ENCODE measurements around the gene ARMS2.

Gene ARMS2

DNA sequence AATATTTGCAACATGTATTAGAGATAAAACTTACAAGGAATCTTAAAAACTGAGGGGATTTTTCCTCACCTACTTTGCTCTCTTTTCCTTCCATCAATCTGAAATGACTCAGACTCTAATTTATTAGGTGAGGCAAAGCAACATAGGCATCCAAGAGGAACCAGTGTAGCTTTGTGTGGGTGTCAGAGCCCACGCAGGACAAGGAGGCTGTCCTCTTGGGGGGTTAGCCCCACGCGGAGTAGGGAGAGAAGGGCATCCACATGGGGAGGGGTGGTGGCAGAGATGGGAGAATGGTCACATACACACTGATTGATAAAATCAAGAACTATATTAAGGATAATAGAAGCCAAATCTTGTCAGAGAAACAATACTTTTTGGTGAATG is 33.8 kb upstream of the ARMS2 start:
- H3K4me2 ChIP-seq (ENCODE audit: low read length), result no peak overlapping the region
- TF ChIP-seq, protein P1, sequence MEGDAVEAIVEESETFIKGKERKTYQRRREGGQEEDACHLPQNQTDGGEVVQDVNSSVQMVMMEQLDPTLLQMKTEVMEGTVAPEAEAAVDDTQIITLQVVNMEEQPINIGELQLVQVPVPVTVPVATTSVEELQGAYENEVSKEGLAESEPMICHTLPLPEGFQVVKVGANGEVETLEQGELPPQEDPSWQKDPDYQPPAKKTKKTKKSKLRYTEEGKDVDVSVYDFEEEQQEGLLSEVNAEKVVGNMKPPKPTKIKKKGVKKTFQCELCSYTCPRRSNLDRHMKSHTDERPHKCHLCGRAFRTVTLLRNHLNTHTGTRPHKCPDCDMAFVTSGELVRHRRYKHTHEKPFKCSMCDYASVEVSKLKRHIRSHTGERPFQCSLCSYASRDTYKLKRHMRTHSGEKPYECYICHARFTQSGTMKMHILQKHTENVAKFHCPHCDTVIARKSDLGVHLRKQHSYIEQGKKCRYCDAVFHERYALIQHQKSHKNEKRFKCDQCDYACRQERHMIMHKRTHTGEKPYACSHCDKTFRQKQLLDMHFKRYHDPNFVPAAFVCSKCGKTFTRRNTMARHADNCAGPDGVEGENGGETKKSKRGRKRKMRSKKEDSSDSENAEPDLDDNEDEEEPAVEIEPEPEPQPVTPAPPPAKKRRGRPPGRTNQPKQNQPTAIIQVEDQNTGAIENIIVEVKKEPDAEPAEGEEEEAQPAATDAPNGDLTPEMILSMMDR (IDR thresholded peaks at IDR 0.05; ENCODE audit: low read length), result no peak
- TF ChIP-seq EZH2 (IDR thresholded peaks at IDR 0.05; ENCODE audit: borderline replicate concordance, low read length), result no peak
- no peak overlapping the region for H3K4me3 ChIP-seq (ENCODE audit: low read depth, low read length, poor library complexity, severe bottlenecking)
- no peaks in the 10 kb centered on the region for H3K36me3 ChIP-seq (ENCODE audit: insufficient read depth, low read length)
- no peak overlapping the region for H2AFZ ChIP-seq (ENCODE audit: low read length)
- H3K9ac ChIP-seq (ENCODE audit: low read length), result no peak overlapping the region
- H3K9me2 ChIP-seq (ENCODE audit: low read depth, low read length), result no peaks in the 10 kb centered on the region
- H4K20me1 ChIP-seq (ENCODE audit: insufficient read depth, low read length), result no peaks in the 10 kb centered on the region
- H3K79me2 ChIP-seq (ENCODE audit: insufficient read depth, low read length), result no peaks in the 10 kb centered on the region
- no peaks in the 10 kb centered on the region for H3F3A ChIP-seq (ENCODE audit: insufficient read depth, low read length)
- H3K27me3 ChIP-seq (ENCODE audit: insufficient read depth, low read length), result no peaks in the 10 kb centered on the region
- no peaks in the 10 kb centered on the region for H3K4me1 ChIP-seq (ENCODE audit: insufficient read depth, low read length, severe bottlenecking)
- H3K27ac ChIP-seq (ENCODE audit: low read depth, low read length, poor library complexity, severe bottlenecking), result no peak overlapping the region
- no peaks in the 10 kb centered on the region for H3K9me3 ChIP-seq (ENCODE audit: low read length)

GRCh38 chr10:122421054-122421625 is 33.3 kb upstream of the ARMS2 start:
- Histone ChIP-seq H3K9ac (ENCODE audit: low read length) (no peak overlapping the region), H3K4me1 (ENCODE audit: insufficient read depth, low read length, severe bottlenecking) (no peaks in the 10 kb centered on the region), H3F3A (ENCODE audit: insufficient read depth, low read length) (no peaks in the 10 kb centered on the region), H3K9me2 (ENCODE audit: low read depth, low read length) (no peaks in the 10 kb centered on the region), H3K36me3 (ENCODE audit: insufficient read depth, low read length) (no peaks in the 10 kb centered on the region), H3K27ac (ENCODE audit: low read depth, low read length, poor library complexity, severe bottlenecking) (no peak overlapping the region), H3K27me3 (ENCODE audit: insufficient read depth, low read length) (no peaks in the 10 kb centered on the region), H4K20me1 (ENCODE audit: insufficient read depth, low read length) (no peaks in the 10 kb centered on the region), H3K4me2 (ENCODE audit: low read length) (no peak overlapping the region), H3K79me2 (ENCODE audit: insufficient read depth, low read length) (no peaks in the 10 kb centered on the region), H3K4me3 (ENCODE audit: low read depth, low read length, poor library complexity, severe bottlenecking) (no peak overlapping the region), H3K9me3 (ENCODE audit: low read length) (no peaks in the 10 kb centered on the region), H2AFZ (ENCODE audit: low read length) (no peak overlapping the region)
- TF ChIP-seq EZH2 (IDR thresholded peaks at IDR 0.05; ENCODE audit: borderline replicate concordance, low read length), result no peak
- TF ChIP-seq, protein P1 (IDR thresholded peaks at IDR 0.05; ENCODE audit: low read length), result no peak

- Histone ChIP-seq H3K4me2 (ENCODE audit: low read length) (no peak overlapping the region), H3K9me3 (ENCODE audit: low read length) (no peaks in the 10 kb centered on the region), H4K20me1 (ENCODE audit: insufficient read depth, low read length) (no peaks in the 10 kb centered on the region), H3K36me3 (ENCODE audit: insufficient read depth, low read length) (no peaks in the 10 kb centered on the region), H3F3A (ENCODE audit: insufficient read depth, low read length) (no peaks in the 10 kb centered on the region), H3K27ac (ENCODE audit: low read depth, low read length, poor library complexity, severe bottlenecking) (no peak overlapping the region), H3K9ac (ENCODE audit: low read length) (no peak overlapping the region), H3K9me2 (ENCODE audit: low read depth, low read length) (no peaks in the 10 kb centered on the region), H3K4me3 (ENCODE audit: low read depth, low read length, poor library complexity, severe bottlenecking) (no peak overlapping the region), H3K4me1 (ENCODE audit: insufficient read depth, low read length, severe bottlenecking) (no peaks in the 10 kb centered on the region), H3K27me3 (ENCODE audit: insufficient read depth, low read length) (no peaks in the 10 kb centered on the region), H2AFZ (ENCODE audit: low read length) (no peak overlapping the region), H3K79me2 (ENCODE audit: insufficient read depth, low read length) (no peaks in the 10 kb centered on the region)
- no peak for TF ChIP-seq EZH2 (IDR thresholded peaks at IDR 0.05; ENCODE audit: borderline replicate concordance, low read length)
- TF ChIP-seq, protein P1 (IDR thresholded peaks at IDR 0.05; ENCODE audit: low read length), result no peak
These were observed 32.7 kb upstream of the ARMS2 start for GRCh38 chr10:122421742-122422141.

Data from OCI-LY1 (cell line).